ENCODE data around the gene RNF212. TPM values are rescaled to one million over a fixed set of nuclear protein-coding genes. Genes with fewer than 3 reads are reported as not detected.
"Not testable (repeated sequence)": the region's sequence is repeated elsewhere in the genome, so short reads cannot be mapped to it uniquely, and the experiment has no call there.

Gene RNF212
- total RNA-seq, 1 donor from 2014 or later = 11.2 TPM

DNA sequence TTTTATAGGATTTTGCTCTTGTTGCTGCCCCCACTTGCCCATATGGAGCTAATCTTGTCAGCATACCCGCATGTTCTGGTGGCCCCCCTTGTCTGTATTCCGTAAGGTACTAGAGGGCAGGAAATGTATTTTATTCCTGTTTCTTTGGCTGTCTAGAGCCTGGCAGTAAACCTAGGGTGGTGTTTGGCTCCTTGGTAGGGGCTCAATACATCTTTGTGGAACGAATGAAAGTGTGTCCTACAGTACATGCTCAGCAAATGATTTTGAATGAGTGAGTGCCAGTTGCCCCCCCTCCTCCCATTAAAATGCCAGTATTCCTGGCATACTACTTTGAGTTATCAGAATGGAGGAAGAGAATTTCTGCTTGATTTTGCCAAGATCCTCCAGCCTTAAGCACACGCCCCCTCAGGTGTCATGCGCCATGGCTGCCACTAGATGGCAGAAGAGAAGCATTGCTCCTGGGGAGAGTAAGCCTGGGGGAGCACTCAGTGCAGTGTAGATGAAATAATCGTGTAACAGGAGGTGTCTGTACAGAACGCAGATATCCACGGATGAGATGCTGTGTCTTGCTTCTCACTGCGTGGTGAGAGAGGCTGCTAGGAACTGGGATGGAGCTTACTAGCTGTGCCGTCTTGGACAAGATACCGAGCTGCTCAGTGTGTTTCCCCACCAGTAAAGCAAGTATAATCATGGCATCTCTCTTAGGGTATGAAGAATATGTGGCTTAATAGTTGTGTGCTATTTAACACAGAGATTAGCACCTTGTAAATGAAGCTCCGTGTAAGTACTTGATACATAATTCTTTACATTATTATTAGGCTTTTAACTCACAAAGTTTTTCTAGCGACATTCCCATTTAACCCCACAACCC is 17.2 kb upstream of the RNF212 start:
- no peaks in the 10 kb centered on the region for H3K9me3 Mint-ChIP-seq (ENCODE audit: low read depth)
- H3K4me1 Mint-ChIP-seq (ENCODE audit: low read depth) = no peaks in the 10 kb centered on the region
- peaks cover 19% of the 10 kb centered on the region for H3K27me3 Mint-ChIP-seq
- H3K36me3 Mint-ChIP-seq (ENCODE audit: insufficient read depth) = peaks cover 1% of the 10 kb centered on the region
- DNase-seq (ENCODE audit: low spot score, unreplicated experiment) = peak; percentile 55
- no peak overlapping the region for H3K27ac Mint-ChIP-seq
- no peak overlapping the region for H3K4me3 Mint-ChIP-seq (ENCODE audit: low read depth)
- TF ChIP-seq, protein P1, sequence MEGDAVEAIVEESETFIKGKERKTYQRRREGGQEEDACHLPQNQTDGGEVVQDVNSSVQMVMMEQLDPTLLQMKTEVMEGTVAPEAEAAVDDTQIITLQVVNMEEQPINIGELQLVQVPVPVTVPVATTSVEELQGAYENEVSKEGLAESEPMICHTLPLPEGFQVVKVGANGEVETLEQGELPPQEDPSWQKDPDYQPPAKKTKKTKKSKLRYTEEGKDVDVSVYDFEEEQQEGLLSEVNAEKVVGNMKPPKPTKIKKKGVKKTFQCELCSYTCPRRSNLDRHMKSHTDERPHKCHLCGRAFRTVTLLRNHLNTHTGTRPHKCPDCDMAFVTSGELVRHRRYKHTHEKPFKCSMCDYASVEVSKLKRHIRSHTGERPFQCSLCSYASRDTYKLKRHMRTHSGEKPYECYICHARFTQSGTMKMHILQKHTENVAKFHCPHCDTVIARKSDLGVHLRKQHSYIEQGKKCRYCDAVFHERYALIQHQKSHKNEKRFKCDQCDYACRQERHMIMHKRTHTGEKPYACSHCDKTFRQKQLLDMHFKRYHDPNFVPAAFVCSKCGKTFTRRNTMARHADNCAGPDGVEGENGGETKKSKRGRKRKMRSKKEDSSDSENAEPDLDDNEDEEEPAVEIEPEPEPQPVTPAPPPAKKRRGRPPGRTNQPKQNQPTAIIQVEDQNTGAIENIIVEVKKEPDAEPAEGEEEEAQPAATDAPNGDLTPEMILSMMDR (IDR thresholded peaks at IDR 0.05; ENCODE audit: unreplicated experiment) = peak; percentile 99

- H3K27ac Mint-ChIP-seq = no peak overlapping the region
- peaks cover 20% of the 10 kb centered on the region for H3K27me3 Mint-ChIP-seq
- H3K4me3 Mint-ChIP-seq (ENCODE audit: low read depth) = no peak overlapping the region
- peaks cover 1% of the 10 kb centered on the region for H3K36me3 Mint-ChIP-seq (ENCODE audit: insufficient read depth)
- DNase-seq (ENCODE audit: low spot score, unreplicated experiment) = no peak
- TF ChIP-seq, protein P1 (IDR thresholded peaks at IDR 0.05; ENCODE audit: unreplicated experiment) = no peak
- no peaks in the 10 kb centered on the region for H3K9me3 Mint-ChIP-seq (ENCODE audit: low read depth)
- no peaks in the 10 kb centered on the region for H3K4me1 Mint-ChIP-seq (ENCODE audit: low read depth)
These were observed 13.1 kb upstream of the RNF212 start for GRCh38 chr4:1126506-1126905.

- H3K27me3 Mint-ChIP-seq = peaks cover 23% of the 10 kb centered on the region
- H3K36me3 Mint-ChIP-seq (ENCODE audit: insufficient read depth); H3K27ac Mint-ChIP-seq; H3K9me3 Mint-ChIP-seq (ENCODE audit: low read depth); H3K4me3 Mint-ChIP-seq (ENCODE audit: low read depth); DNase-seq (ENCODE audit: low spot score, unreplicated experiment); H3K4me1 Mint-ChIP-seq (ENCODE audit: low read depth): not testable (repeated sequence)
These were observed 12.1 kb upstream of the RNF212 start for GRCh38 chr4:1125466-1125865.

DNA sequence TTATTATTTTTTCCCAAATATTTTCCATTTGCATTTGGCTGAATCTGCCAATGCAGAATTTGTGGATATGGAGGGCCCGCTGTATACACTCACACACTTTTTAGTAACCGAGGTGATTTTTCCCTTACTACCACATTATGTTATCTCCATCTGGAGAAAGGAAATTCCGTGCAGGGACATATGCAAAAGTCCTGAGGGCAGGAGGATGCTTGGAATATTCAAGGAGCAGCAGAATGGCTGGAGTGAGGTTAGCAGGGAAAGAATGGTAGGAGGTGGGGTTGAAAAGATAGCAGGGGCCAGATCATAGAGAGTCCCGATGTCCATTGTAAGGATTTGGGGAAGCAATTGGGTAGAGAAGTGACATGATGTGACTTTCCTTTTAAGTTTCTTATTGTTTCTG is 11.5 kb upstream of the RNF212 start:
- H3K9me3 Mint-ChIP-seq (ENCODE audit: low read depth) = no peaks in the 10 kb centered on the region
- DNase-seq (ENCODE audit: low spot score, unreplicated experiment) = no peak
- H3K27me3 Mint-ChIP-seq = peaks cover 26% of the 10 kb centered on the region
- no peak overlapping the region for H3K27ac Mint-ChIP-seq
- H3K4me1 Mint-ChIP-seq (ENCODE audit: low read depth) = no peaks in the 10 kb centered on the region
- H3K36me3 Mint-ChIP-seq (ENCODE audit: insufficient read depth) = peaks cover 1% of the 10 kb centered on the region
- TF ChIP-seq, protein P1 (IDR thresholded peaks at IDR 0.05; ENCODE audit: unreplicated experiment) = no peak
- no peak overlapping the region for H3K4me3 Mint-ChIP-seq (ENCODE audit: low read depth)

DNA sequence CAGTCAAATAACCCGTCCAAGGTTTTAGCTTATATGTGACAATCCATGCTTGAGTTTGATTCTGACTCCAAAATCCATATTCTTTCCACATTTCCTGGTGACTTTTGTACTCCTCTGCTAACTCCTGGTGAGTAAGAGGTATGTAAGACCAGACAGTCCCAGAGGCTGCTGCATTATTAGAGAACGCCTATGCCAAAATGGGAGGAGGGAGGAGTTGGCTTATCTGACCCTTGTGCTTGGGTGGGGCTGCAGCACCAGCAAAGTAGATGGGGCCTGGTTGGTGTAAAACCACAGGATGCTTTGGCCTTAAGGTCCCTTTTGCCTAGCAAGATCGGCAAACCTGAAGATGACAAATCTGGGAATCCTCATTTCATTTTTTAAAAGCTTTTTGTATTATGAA is 9.1 kb upstream of the RNF212 start:
- H3K4me1 Mint-ChIP-seq (ENCODE audit: low read depth) = no peaks in the 10 kb centered on the region
- peaks cover 28% of the 10 kb centered on the region for H3K27me3 Mint-ChIP-seq
- peaks cover 1% of the 10 kb centered on the region for H3K36me3 Mint-ChIP-seq (ENCODE audit: insufficient read depth)
- no peaks in the 10 kb centered on the region for H3K9me3 Mint-ChIP-seq (ENCODE audit: low read depth)
- TF ChIP-seq, protein P1 (IDR thresholded peaks at IDR 0.05; ENCODE audit: unreplicated experiment) = no peak
- DNase-seq (ENCODE audit: low spot score, unreplicated experiment) = no peak
- H3K27ac Mint-ChIP-seq = no peak overlapping the region
- H3K4me3 Mint-ChIP-seq (ENCODE audit: low read depth) = no peak overlapping the region

GRCh38 chr4:1116838-1117237 is 3.5 kb upstream of the RNF212 start:
- Mint-ChIP-seq H3K9me3 (ENCODE audit: low read depth) (no peaks in the 10 kb centered on the region), H3K27me3 (peaks cover 26% of the 10 kb centered on the region), H3K27ac (no peak overlapping the region), H3K36me3 (ENCODE audit: insufficient read depth) (no peaks in the 10 kb centered on the region), H3K4me1 (ENCODE audit: low read depth) (no peaks in the 10 kb centered on the region), H3K4me3 (ENCODE audit: low read depth) (no peak overlapping the region)
- DNase-seq (ENCODE audit: low spot score, unreplicated experiment) = no peak
- TF ChIP-seq, protein P1 (IDR thresholded peaks at IDR 0.05; ENCODE audit: unreplicated experiment) = no peak

Measured in progenitor cell of endocrine pancreas (in vitro differentiated cells).